H1 (cell line): ENCODE measurements around the gene CACNG4. TPM values are rescaled to one million over a fixed set of nuclear protein-coding genes. Genes with fewer than 3 reads are reported as not detected.

Experiments
- CTCF ChIA-PET: fragments of 300-600 bp; sonication (Branson Sonifier 250); formaldehyde crosslinking; loops from one replicate; lab custom pipeline; 2021; ENCODE audit not compliant: partially characterized antibody; lab: Charles Lee
- POLR2A ChIA-PET: fragments of 300-600 bp; sonication (Branson Sonifier 250); formaldehyde crosslinking; loops from one replicate; lab custom pipeline; 2021; ENCODE audit warnings: inconsistent platforms; ENCODE audit not compliant: partially characterized antibody; lab: Charles Lee
- DNase-seq, 2 experiments: peaks; one replicate each; pipeline versions ENCODE4 v3.0.0 to v3.0.0-alpha.2; 2010 to 2022; ENCODE audit warnings: low spot score in 2 of 2, low read depth in 1 of 2, mixed read lengths in 1 of 2
- FAIRE-seq: peaks from 2 replicates; lab custom pipeline; 2011; peaks lifted over from hg19 to GRCh38; lab: Jason Lieb, UNC
- H2AFZ ChIP-seq: 2 replicates; pipeline ENCODE4 v1.8.1; 2012; ENCODE audit warnings: low read length, inconsistent platforms
- H2AK5ac ChIP-seq: 2 replicates; pipeline ENCODE4 v1.6.1; 2013; ENCODE audit warnings: low read depth, low read length
- H2BK120ac ChIP-seq: replicated peaks from 2 replicates; pipeline ENCODE3; 2013; ENCODE audit warnings: low read depth, low read length, inconsistent platforms
- H2BK12ac ChIP-seq: 2 replicates; pipeline ENCODE4 v1.6.1; 2013; ENCODE audit warnings: low read depth, low read length
- H2BK15ac ChIP-seq: 2 replicates; pipeline ENCODE4 v1.6.1; 2013; ENCODE audit warnings: low read length
- H2BK20ac ChIP-seq: 2 replicates; pipeline ENCODE4 v1.6.1; 2013; ENCODE audit warnings: low read length
- H2BK5ac ChIP-seq: 2 replicates; pipeline ENCODE4 v1.6.1; 2013; ENCODE audit warnings: low read depth, low read length
- H3K14ac ChIP-seq: 2 replicates; pipeline ENCODE4 v1.6.1; 2013; ENCODE audit warnings: inconsistent platforms; ENCODE audit not compliant: insufficient read length
- H3K18ac ChIP-seq: 2 replicates; pipeline ENCODE4 v1.6.1; 2013; ENCODE audit warnings: low read length; ENCODE audit errors: extremely low read depth
- H3K23ac ChIP-seq: 2 replicates; pipeline ENCODE4 v1.6.1; 2013; ENCODE audit warnings: inconsistent platforms; ENCODE audit not compliant: insufficient read length
- H3K23me2 ChIP-seq: 2 replicates; pipeline ENCODE4 v1.6.1; 2013; ENCODE audit warnings: low read depth, low read length
- H3K27ac ChIP-seq: 2 replicates; pipeline ENCODE4 v1.6.1; 2011; ENCODE audit warnings: low read depth, low read length, inconsistent platforms
- H3K27me3 ChIP-seq, 4 experiments: replicated peaks in 1 of 4; 1 replicate in 1 of 4; 2 replicates in 3 of 4; pipeline versions ENCODE4 v1.6.1 to v1.8.1; 2011 to 2013; ENCODE audit warnings: low read length in 3 of 4, mild to moderate bottlenecking in 3 of 4, inconsistent platforms in 2 of 4, mixed read lengths in 2 of 4, moderate library complexity in 1 of 4; ENCODE audit not compliant: control insufficient read depth in 3 of 4, insufficient read depth in 3 of 4; ENCODE audit errors: extremely low read depth in 1 of 4
- H3K36me3 ChIP-seq, 4 experiments: 2 replicates each; pipeline versions ENCODE4 v1.6.1 to v1.8.1; 2011 to 2013; ENCODE audit warnings: mild to moderate bottlenecking in 4 of 4, low read length in 3 of 4, moderate library complexity in 2 of 4, control low read depth in 1 of 4, inconsistent platforms in 1 of 4; ENCODE audit not compliant: insufficient read depth in 4 of 4, control insufficient read depth in 2 of 4
- H3K4ac ChIP-seq: replicated peaks from 2 replicates; pipeline ENCODE3; 2013; ENCODE audit warnings: low read length, low read depth, mixed read lengths, inconsistent platforms; ENCODE audit not compliant: insufficient read length
- H3K4me1 ChIP-seq, 4 experiments: replicated peaks in 1 of 4; 1 replicate in 1 of 4; 2 replicates in 3 of 4; pipeline versions ENCODE4 v1.6.1 to v1.8.1; 2011 to 2013; ENCODE audit warnings: low read length in 3 of 4, inconsistent platforms in 2 of 4, mixed read lengths in 1 of 4; ENCODE audit not compliant: insufficient read depth in 4 of 4, control insufficient read depth in 3 of 4
- H3K4me2 ChIP-seq, 2 experiments: 2 replicates each; pipeline versions ENCODE4 v1.6.1 to v1.8.1; 2011 to 2013; ENCODE audit warnings: low read depth in 2 of 2, low read length in 2 of 2, control low read depth in 1 of 2, inconsistent platforms in 1 of 2, mild to moderate bottlenecking in 1 of 2; ENCODE audit not compliant: insufficient read depth in 1 of 2
- H3K4me3 ChIP-seq, 4 experiments: fragments of 200-600, 300-600 bp in 1 of 4; sonication (generic), shearing (Covaris generic), sonication (Bioruptor Twin) in 1 of 4; 2 replicates each; pipeline versions ENCODE4 v1.5.1 to v1.8.1; 2011 to 2016; ENCODE audit warnings: low read length in 4 of 4, low read depth in 3 of 4, control low read depth in 2 of 4, inconsistent platforms in 2 of 4, mild to moderate bottlenecking in 2 of 4, mixed read lengths in 1 of 4, moderate library complexity in 1 of 4; ENCODE audit not compliant: insufficient read depth in 2 of 4; ENCODE audit errors: extremely low read depth in 1 of 4
- H3K56ac ChIP-seq: replicated peaks from 2 replicates; pipeline ENCODE3; 2013; ENCODE audit warnings: low read depth, mild to moderate bottlenecking, mixed read lengths, low read length, inconsistent platforms; ENCODE audit not compliant: insufficient read length
- H3K79me1 ChIP-seq: 2 replicates; pipeline ENCODE4 v1.6.1; 2013; ENCODE audit warnings: low read depth, low read length, control low read depth
- H3K79me2 ChIP-seq, 2 experiments: 2 replicates each; pipeline versions ENCODE4 v1.6.1 to v1.8.1; 2012 to 2013; ENCODE audit warnings: low read length in 2 of 2, mild to moderate bottlenecking in 2 of 2, inconsistent platforms in 1 of 2; ENCODE audit not compliant: insufficient read depth in 2 of 2, control insufficient read depth in 1 of 2
- H3K9ac ChIP-seq, 4 experiments: replicated peaks in 1 of 4; 1 replicate in 1 of 4; 2 replicates in 3 of 4; pipeline versions ENCODE4 v1.6.1 to v1.8.1; 2011 to 2013; ENCODE audit warnings: low read depth in 3 of 4, low read length in 3 of 4, control low read depth in 2 of 4, mild to moderate bottlenecking in 2 of 4, moderate library complexity in 2 of 4, inconsistent platforms in 1 of 4; ENCODE audit errors: extremely low read depth in 1 of 4
- H3K9me3 ChIP-seq, 2 experiments: 2 replicates each; pipeline versions ENCODE4 v1.6.1 to v1.8.1; 2012 to 2013; ENCODE audit warnings: mild to moderate bottlenecking in 2 of 2, moderate library complexity in 2 of 2, control low read depth in 1 of 2, inconsistent platforms in 1 of 2, low read depth in 1 of 2, low read length in 1 of 2, mixed read lengths in 1 of 2; ENCODE audit not compliant: insufficient read depth in 2 of 2
- H4K20me1 ChIP-seq, 2 experiments: replicated peaks in 1 of 2; 2 replicates each; pipeline versions ENCODE3 to v1.8.1; 2011 to 2013; ENCODE audit warnings: inconsistent platforms in 2 of 2, low read length in 2 of 2, mild to moderate bottlenecking in 1 of 2; ENCODE audit not compliant: insufficient read depth in 2 of 2, control insufficient read depth in 1 of 2
- H4K5ac ChIP-seq: 2 replicates; pipeline ENCODE4 v1.6.1; 2013; ENCODE audit warnings: low read length, low read depth, mixed read lengths, inconsistent platforms; ENCODE audit not compliant: insufficient read length
- H4K8ac ChIP-seq: 2 replicates; pipeline ENCODE4 v1.8.0; 2013; ENCODE audit warnings: mild to moderate bottlenecking, moderate library complexity, low read length, inconsistent platforms; ENCODE audit not compliant: insufficient read depth; ENCODE audit errors: extremely low read depth
- H4K91ac ChIP-seq: replicated peaks from 2 replicates; pipeline ENCODE3; 2013; ENCODE audit warnings: low read length, mixed read lengths, inconsistent platforms; ENCODE audit not compliant: insufficient read length
- CHD2 ChIP-seq: IDR thresholded peaks from 2 replicates; pipeline ENCODE4 v1.6.1; 2012; ENCODE audit warnings: low read length, improper control_type of control experiment
- CTCF ChIP-seq, 3 experiments: IDR thresholded peaks; 1 replicate in 2 of 3; 2 replicates in 1 of 3; pipeline versions ENCODE4 v1.5.1 to v1.6.1; 2011; ENCODE audit warnings: low read length in 3 of 3, mild to moderate bottlenecking in 3 of 3, inconsistent platforms in 2 of 3, low read depth in 1 of 3, moderate library complexity in 1 of 3; ENCODE audit not compliant: insufficient read depth in 1 of 3; ENCODE audit errors: control extremely low read depth in 1 of 3
- EGR1 ChIP-seq: IDR thresholded peaks from 2 replicates; pipeline ENCODE4 v1.6.1; 2011; ENCODE audit warnings: low read depth, low read length, borderline replicate concordance
- EP300 ChIP-seq, 2 experiments: IDR thresholded peaks; 1 replicate in 1 of 2; 2 replicates in 1 of 2; pipeline ENCODE4 v1.6.1; 2011 to 2012; ENCODE audit warnings: low read depth in 2 of 2, low read length in 2 of 2, mild to moderate bottlenecking in 2 of 2, borderline replicate concordance in 1 of 2, inconsistent platforms in 1 of 2, moderate library complexity in 1 of 2
- HDAC2 ChIP-seq, 2 experiments: fragments of 300-600 bp in 1 of 2; sonication (generic) in 1 of 2; IDR thresholded peaks; 2 replicates each; pipeline ENCODE4 v1.6.1; 2011 to 2012; ENCODE audit warnings: low read depth in 2 of 2, low read length in 2 of 2, mild to moderate bottlenecking in 2 of 2, moderate library complexity in 2 of 2, borderline replicate concordance in 1 of 2, inconsistent platforms in 1 of 2
- RFX5 ChIP-seq: IDR thresholded peaks from 2 replicates; pipeline ENCODE4 v1.6.1; 2011; ENCODE audit warnings: low read depth, low read length, improper control_type of control experiment, borderline replicate concordance
- RNF2 ChIP-seq: fragments of 200-900, 300-1000 bp; sonication (generic); IDR thresholded peaks from 2 replicates; pipeline ENCODE4 v1.7.1; 2016; ENCODE audit warnings: borderline replicate concordance, low read depth, mild to moderate bottlenecking, antibody characterized with exemption, low read length; ENCODE audit not compliant: poor library complexity, severe bottlenecking; ENCODE audit errors: missing control alignments
- SIX5 ChIP-seq: IDR thresholded peaks from 2 replicates; pipeline ENCODE4 v1.6.1; 2011; ENCODE audit warnings: mild to moderate bottlenecking, low read depth, low read length
- SUZ12 ChIP-seq: fragments of 200-600 bp; sonication (generic); IDR thresholded peaks from 2 replicates; pipeline ENCODE4 v1.6.1; 2012; ENCODE audit warnings: mild to moderate bottlenecking, inconsistent platforms, low read length, moderate library complexity, mixed read lengths
- TAF1 ChIP-seq: IDR thresholded peaks from 2 replicates; pipeline ENCODE4 v1.6.1; 2011; ENCODE audit warnings: mild to moderate bottlenecking, low read depth, low read length
- WGBS, 2 experiments: shearing (Covaris generic) in 1 of 2; methylation state at CpG; one replicate each; pipeline versions ENCODE4 v1.1.6 to v1.1.7; 2013 to 2015; ENCODE audit warnings: low lambda C conversion rate in 2 of 2, mixed read lengths in 2 of 2, inconsistent platforms in 1 of 2, low coverage in 1 of 2, missing lambda C conversion rate in 1 of 2; ENCODE audit not compliant: insufficient replicate concordance in 2 of 2, insufficient coverage in 1 of 2, insufficient read length in 1 of 2; ENCODE audit errors: extremely low coverage in 1 of 2, missing lambda C conversion rate in 1 of 2; 5-methylcytosine and 5-hydroxymethylcytosine counted together
- polyA plus RNA-seq, 7 experiments: library from polyadenylated mRNA; depleted of rRNA in 3 of 7; stranded (reverse) in 5 of 7; unstranded in 2 of 7; fragments of >200 nt in 5 of 7; fragments of 200-250 nt in 2 of 7; gene quantifications; 1 replicate in 5 of 7; 2 replicates in 1 of 7; 4 replicates in 1 of 7; pipeline versions ENCODE4 v1.2.1 to v1.2.3, GENCODE V29; 2011 to 2013; ENCODE audit warnings: missing spikeins in 2 of 7, mixed read lengths in 2 of 7
- total RNA-seq: library from RNA; stranded (reverse); fragmentation: NEBNext Ultra II Directional; extraction: Animal tissue kit (Norgen Biotek cat#: 25700); gene quantifications from 2 replicates; pipeline ENCODE4 v1.2.1, GENCODE V29; 2021

CACNG4 gene
- total and polyA plus RNA-seq, 2 of the 8 experiments (the other 6 are each of a cell fraction or from before 2014, with no cell fraction given): 3.6 to 5.6 TPM

DNA sequence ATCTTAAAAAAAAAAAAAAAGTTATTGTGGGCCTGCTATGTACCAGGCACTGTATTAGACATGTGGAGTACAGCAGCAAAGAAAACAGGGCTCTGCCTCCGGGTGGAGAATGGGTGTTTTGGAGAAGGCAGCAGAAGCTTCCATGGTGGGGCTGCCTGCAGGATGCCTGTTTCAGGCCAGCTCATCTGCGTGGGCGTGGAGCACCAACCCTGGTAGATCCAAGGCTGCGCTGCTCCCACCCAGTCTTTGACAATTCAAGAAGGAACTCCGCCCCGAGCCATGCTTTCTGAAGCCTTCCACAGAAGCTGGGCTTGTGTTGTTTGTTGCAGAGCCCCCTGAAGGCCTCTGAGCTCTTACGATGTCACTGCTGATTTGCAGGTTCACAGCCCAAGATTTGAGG lies 56.7 kb downstream of the CACNG4 start:
- no peak overlapping the region for H4K91ac ChIP-seq
- H3K27me3 ChIP-seq: no peaks in the 10 kb centered on the region
- H3K9ac ChIP-seq: no peak overlapping the region
- peaks cover 0 to 6% of the 10 kb centered on the region in 2 experiments for H4K20me1 ChIP-seq
- DNase-seq (no peak), FAIRE-seq (no peak)
- POLR2A ChIA-PET: interaction anchor here (1.3 kb wide), 1 partner anchor 10 kb away, joined by 3 read pairs; no protein-coding TSS in a partner anchor
- no peak overlapping the region for H3K4ac ChIP-seq
- H4K5ac ChIP-seq: no peak overlapping the region
- H2BK15ac ChIP-seq: no peak overlapping the region
- CTCF ChIA-PET: interaction anchor here (0.9 to 3.4 kb wide), 5 partner anchors 10 to 293 kb away, joined by 3 to 15 read pairs (median 6); no protein-coding TSS in a partner anchor
- no peaks in the 10 kb centered on the region for H3K9me3 ChIP-seq
- no peak overlapping the region for H3K23ac ChIP-seq
- no peak overlapping the region for H2BK20ac ChIP-seq
- no peak overlapping the region for H3K56ac ChIP-seq
- H3K4me3 ChIP-seq: no peak overlapping the region
- no peak overlapping the region for H3K18ac ChIP-seq
- no peak overlapping the region for H3K4me2 ChIP-seq
- no peak overlapping the region for H2BK5ac ChIP-seq
- no peak overlapping the region for H3K14ac ChIP-seq
- no peak overlapping the region for H3K27ac ChIP-seq
- H3K79me1 ChIP-seq: no peaks in the 10 kb centered on the region; the same call in 1 of the 2 replicates
- WGBS, 2 experiments: 95% methylated on average over 7 of the region's 7 CpGs; no CpG with 5 or more reads in 1 of the 2 experiments
- no peak overlapping the region for H2AK5ac ChIP-seq
- H3K36me3 ChIP-seq: no peaks in the 10 kb centered on the region
- no peak overlapping the region for H2BK120ac ChIP-seq
- H3K23me2 ChIP-seq: peaks cover 4% of the 10 kb centered on the region; the same call in 1 of the 2 replicates
- H2AFZ ChIP-seq: no peak overlapping the region
- no peak overlapping the region for H2BK12ac ChIP-seq
- H4K8ac ChIP-seq: no peak overlapping the region
- H3K79me2 ChIP-seq: no peaks in the 10 kb centered on the region
- no peaks in the 10 kb centered on the region; a peak in 1 of 7 replicates for H3K4me1 ChIP-seq
- no peak for TF ChIP-seq SIX5
- TF ChIP-seq RFX5: no peak
- no peak for TF ChIP-seq SUZ12
- no peak for TF ChIP-seq TAF1
- no peak for TF ChIP-seq CTCF (IDR thresholded peaks at IDR 0.05; ENCODE audit: control extremely low read depth in 1 of 3, insufficient read depth in 1 of 3, low read depth in 1 of 3, low read length in 3 of 3)
- no peak for TF ChIP-seq RNF2
- TF ChIP-seq HDAC2 (IDR thresholded peaks at IDR 0.05; ENCODE audit: borderline replicate concordance in 1 of 2, low read depth in 2 of 2, low read length in 2 of 2): no peak
- no peak for TF ChIP-seq CHD2
- TF ChIP-seq EGR1: no peak
- TF ChIP-seq EP300 (IDR thresholded peaks at IDR 0.05; ENCODE audit: borderline replicate concordance in 1 of 2, low read depth in 2 of 2, low read length in 2 of 2): no peak
